ENCODE measurements around the gene MYH9.
A peak's percentile ranks its signal among the peaks of the same experiment; 100 is the strongest.

The MYH9 gene

DNA sequence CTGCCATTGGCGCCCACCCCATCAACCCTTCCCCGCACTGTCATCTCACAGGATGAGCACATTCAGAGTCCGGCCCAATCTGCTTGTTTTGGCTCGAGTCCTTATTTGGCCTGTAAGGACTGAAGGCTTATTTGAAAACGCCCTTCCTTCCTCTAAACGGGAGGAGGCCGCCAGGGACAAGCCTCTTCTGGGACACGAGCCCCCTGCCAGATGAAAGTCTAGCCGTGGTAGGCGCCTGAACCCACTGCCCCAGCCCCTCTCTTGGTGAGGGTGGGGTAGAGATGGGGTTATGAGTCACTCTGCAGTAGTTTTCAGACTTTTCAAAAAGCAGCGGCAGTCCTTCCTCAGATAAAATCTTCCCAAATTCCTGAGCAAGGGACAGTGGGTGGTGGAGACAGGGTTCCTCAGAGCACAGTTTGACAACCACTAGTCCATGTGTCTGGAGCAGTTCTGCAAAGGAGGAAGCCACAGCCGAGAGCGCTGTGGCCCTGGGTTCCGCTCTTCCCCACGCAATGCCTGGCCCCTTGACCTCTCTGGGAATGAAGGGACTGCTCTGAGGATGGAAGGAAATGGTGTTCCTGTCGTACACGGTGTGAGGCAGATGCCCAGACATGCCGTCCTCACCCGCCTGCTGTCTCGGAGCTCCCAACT lies 57.0 kb downstream of the MYH9 start:
- no peak for DNase-seq (ENCODE audit: low read depth)

DNA sequence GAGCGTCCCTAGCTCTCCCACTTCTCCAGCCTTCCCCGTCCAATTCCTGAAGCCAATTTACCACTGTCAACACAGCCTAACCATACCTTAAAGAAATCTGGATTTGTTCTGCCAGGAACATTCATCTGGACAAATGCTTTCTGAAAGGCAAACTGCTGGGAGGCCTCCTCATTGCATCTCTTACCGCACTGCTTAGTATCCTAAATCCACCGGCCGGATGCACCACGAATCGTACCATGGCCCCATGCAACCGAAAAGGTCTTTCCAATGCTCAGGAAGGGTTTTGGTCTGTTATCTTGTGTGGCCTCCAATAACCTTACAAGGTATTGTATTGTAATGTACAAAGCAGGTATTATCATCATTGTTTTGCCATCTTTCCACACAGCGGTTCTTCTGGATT lies 57.6 kb downstream of the MYH9 start:
- no peak for DNase-seq (ENCODE audit: low read depth)

DNA sequence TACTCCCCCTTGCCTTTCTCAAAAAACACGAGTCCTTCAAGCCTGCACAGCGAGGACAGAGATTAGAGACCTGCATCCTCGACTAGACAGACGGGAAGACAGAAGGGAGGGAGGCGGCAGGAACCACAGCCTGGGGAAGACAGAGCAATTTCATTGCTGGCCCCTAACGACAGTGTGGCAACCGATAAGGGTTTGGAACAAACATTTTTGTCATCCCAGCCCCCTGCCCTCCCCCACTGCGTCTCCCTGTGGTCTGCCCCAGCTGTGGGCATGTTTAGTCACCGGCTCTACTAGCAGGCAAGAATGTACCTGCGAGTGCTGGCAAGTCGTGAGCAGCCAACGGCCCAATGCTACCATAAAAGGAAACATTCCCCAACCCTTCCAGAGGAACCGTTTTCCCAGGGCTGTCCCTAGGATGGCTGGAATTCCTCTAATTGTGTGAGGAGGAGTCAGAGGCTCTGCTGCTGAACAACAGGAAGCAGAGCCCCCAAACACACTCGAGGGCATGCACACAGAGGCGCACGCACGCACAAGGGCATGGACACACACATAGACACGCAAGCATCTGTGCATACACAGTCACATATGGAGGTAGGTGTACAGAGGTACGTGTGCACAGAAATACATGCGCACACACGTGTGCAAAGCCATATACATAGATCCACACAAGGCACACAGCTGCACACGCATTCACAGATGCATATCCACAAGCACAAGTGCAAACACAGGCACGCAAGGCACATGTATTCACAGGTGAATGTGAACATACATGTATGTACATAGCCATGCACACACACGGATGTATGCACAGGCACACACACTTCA lies 58.3 kb downstream of the MYH9 start:
- peak; percentile 80 for DNase-seq (ENCODE audit: low read depth)

DNA sequence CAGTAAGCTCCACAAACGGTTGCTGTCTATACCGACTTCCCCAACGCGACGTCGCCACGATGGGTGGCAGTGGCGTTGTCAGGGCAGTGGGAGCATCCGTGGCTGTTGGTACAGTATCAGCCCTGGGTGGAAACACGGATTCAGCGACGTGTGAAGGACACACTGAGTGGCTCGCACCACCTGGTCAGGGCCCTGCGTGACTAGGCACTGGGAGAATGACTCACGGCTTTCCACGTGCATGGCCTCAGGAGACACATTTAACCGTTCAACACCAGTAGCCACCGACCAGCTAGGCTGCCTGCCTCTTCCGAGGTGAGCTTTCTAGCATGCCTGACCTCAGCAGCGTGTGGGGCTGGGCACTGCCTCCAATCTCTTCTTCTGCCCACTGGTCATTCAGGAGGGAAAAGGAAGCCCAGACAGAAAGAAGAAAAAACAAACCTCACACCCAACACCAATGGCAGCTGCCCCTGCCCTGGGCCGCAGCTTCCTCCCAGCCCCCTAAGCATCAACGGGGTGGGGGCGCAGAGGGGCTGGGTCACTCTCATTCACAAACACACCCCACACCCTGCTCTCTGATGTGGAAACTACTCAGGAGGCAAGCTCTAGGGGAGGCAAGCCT lies 59.0 kb downstream of the MYH9 start:
- peak; percentile 46 for DNase-seq (ENCODE audit: low read depth)

DNA sequence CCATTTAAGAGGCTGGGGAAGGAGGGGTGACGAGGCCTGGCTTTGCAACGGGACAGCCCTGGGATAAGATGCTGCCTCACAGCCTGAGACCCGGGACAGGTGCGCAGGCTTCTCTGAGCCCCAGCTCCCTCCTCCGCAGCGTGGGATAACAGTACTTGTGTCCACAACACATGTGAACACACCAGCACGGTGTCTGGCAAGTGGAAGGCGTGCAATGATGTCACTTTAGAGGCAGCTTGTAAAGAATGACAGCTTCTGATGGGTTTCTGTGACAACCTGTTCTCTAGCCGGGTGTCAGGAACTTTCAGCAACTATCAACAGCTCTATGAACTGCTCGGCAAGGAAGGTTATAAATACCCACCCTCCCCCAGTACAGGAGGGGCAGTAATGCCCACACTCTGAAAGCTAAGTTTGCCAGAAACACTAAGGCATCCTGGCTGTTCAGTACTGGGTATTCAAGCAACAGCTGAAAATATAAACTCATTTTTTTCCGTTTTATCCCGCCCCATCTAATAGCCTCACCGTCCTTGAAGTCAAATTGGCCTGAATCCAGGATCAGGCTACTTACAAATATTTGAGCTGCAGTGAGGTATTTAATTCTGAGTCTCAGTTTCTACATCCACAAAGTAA lies 59.7 kb downstream of the MYH9 start:
- DNase-seq (ENCODE audit: low read depth): no peak

DNA sequence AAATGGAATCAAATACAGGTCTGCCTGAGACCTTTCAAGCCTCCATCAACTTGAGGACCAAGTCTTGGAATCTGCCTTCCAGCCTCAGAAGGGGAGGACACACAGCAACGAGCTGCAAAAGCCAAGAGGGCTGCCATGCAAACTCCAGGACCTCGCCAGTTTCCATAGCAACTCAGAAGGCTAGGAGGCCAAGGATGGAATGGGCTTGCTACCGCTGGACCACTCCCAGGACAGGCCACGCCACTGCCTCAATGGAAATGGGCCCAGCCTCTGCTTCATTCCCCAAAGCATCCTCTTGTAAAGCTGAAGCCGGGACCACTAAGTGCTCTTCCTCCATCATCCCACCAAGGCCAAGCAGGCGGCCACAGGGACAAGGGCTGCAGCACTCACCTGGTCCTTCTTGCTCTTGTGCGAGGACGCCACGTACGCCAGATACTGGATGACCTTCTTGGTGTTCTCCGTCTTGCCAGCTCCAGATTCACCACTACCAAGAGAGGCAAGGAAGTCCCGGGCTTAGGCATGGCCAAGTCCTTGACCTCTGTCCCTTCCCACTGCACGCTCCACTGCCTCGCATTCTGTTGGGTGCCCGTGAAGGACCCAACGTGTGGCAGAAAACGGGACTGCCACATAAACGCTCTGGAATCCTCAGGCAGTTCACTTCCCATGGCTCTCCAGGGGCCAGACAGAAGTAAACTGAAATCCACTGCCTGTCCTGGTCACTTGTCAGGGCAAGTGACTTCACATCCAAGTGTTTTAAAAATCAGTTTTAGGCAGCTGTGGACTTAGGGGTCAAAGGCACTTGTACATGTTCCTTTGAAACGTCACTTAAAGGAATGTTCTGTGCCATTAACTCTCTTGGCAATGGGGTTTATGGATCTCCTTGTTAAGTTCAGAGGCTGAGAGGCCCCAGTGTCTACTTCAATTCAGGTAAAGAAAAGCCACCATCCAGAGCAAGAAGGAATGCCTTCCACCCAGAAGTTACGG lies 61.3 kb downstream of the MYH9 start:
- no peak for DNase-seq (ENCODE audit: low read depth)

DNA sequence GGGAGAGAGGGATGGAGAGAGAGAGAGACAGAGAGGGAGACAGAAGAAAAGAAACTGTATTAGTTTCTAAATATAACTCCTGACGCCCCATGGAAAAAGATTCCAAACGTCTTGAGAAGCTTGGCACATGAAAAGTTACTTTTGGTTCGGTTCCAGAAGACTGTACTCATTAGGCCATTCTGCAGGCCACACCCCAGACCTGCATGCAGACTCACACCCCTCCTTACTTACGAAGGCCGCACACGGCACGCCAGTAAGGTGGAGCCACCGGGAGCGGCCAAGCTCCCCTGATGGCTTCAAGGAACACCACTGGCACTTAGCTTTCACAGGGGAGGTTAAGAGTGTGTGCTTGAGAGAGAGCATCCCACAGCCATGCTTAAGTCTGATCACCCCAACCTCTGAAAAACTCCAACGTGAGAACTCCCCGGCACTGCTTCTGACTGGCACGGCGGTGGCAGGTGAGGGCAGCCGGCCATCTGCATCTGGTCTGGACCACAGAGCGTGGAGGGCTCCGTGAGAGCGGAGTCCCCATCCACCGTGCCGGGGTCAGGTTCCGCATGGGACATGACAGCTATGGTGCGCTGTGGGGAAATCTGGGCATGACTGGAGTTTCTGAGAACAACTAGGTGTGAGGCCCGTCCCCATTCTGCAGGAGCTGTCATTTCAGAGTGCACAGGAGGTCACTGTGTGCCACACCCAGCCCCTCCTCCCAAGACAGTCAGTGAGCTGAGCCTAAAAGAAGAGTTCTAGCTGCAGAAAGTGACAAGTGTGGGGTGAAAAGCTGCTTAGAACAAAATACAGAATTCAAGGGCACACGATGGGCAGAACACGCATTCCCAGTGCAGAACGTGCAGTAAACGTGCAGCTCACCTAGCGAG lies 62.4 kb downstream of the MYH9 start:
- no peak for DNase-seq (ENCODE audit: low read depth)

DNA sequence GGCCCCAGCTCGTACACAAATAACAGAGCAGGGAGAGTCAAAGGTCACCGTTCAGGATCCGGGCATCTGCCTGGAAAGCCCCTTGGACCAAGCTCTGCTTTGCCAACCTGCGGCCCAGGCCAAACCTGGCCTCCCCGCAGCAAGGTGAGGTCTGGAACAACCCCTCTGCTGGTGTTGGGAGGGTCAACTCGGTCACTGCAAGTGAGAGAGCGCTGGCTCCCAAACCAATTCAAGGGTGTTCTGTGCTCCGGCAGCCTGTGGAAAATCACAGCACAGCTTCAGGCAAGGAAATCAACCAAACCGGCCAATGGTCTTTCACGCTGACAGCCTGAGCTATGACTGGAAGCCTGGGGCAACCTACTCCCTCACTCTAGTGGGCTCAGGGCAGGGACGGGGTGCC lies 63.4 kb downstream of the MYH9 start:
- no peak for DNase-seq (ENCODE audit: low read depth)

DNA sequence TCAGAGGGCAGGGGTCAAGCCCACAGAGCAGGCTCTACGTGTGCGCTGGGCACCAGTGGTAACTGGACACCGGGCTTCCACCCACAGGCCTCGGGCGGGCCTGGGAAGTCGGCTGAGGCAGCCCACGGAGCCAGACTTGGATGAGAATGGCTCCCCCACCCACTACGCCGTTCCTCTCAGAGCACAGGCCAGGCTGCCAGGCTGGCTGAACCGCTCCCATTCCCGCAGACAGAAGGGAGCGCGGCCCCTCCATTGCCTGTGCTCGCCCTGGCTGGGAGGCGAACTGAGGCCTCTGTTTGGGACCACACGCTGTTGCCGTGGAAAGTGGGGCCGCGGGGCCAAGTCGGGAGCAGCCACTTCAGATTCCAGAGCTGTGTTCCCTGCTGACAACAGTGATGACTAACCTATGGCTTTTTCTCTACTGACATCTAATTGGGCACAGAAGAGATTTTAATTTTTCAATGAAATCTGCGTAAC lies 63.9 kb downstream of the MYH9 start:
- no peak for DNase-seq (ENCODE audit: low read depth)

DNA sequence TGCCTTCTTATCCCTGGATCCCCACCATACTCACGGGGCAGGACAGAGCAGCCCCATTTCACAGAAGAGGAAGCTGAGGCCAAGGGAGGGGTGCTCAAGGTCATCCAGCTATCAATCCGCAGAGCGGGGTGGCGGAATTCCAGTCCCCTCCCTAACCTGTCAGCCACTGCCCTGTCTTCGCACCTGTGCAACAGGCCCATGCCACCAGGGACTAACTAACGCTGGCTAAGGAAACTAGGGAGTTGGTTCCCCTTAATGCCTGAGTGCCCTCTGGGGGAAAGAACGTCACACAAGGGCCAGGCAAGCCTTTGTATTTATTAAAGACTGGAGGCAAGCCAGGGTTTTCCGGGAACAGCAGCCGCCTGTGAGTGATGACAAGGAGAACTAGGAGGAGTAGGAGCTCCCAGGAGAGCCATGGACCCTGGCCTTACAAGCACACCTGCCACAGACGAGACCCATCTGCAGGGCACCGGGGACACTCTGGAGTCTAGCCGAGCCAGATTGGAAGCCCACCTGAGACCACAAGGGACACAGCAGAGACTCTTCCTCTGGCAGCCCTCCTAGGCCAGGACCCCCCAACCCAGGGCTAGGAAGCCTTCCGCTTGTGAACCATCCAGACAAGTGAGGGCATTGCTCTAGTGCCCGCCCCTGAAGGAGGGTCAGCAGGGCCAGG lies 64.4 kb downstream of the MYH9 start:
- DNase-seq (ENCODE audit: low read depth): no peak

DNA sequence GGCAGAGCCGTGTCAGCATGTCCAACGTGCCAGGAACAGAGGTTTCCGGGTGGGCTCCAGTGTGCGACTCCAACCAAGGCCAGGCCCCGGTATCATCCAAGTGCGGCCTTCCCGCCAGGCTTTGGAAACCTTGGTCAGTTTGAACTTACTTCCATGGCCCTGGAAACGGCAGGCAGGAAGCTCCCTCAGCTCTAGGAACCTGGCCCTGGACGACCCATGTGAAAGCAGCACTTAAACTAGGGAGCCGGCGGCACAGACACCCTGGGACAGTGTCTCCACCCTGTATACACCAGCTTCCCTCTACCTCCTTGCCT lies 65.2 kb downstream of the MYH9 start:
- no peak for DNase-seq (ENCODE audit: low read depth)

DNA sequence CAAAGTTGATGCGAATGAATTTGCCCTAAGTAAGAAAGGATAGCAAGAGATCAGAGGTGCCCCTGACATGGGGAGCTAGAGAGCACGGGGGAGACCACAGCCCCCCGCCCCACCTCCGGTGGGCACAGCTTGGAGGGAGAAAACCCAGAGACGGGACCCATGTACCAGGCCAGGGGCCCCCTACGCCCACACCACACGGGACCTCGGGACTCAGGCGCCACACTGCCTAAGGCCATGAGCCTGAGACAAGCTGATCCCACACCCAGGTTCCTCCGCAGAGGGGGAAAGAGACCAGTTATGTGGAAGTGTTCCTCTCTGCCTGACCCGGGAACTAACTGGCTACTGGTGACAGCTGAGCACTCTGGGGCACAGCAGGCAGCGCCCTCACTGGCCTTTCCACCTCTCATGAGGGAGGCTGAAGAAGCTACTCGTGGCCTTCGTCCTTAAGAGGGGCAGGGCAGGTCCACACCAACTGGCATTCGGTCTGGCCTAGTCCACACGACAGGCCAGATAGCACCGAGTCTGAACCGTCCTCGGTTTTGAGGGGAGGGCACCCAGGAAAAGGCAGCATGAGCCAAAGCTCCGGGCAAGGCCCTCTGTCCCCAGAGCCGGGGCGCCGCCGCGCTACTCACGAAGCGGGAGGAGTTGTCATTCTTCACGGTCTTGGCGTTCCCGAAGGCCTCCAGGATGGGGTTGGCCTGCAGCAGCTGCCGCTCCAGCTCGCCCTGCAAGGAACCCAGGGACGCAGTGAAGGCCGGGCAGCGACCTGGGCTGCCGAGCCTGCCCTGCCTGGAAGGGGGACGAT lies 65.8 kb downstream of the MYH9 start:
- no peak for DNase-seq (ENCODE audit: low read depth)

DNA sequence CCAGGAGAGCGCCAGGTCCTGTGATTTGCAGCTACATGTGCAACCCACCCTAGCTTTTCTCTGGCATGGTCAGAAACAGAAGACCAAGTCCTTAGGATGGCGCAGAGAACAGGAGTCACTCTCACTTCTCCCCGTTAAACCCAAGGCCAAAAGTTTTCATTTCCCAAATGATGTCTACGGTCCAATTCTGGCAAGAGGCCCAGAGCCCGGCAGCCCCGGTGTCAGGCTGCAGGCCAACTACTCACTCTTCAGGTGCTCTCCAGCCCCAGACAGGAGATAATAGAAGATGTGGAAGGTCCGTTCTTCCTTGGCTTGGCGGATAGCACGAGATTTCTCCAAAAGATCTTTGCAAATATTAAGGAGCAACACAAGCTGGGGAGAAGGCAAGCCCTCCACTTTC lies 67.2 kb downstream of the MYH9 start:
- DNase-seq (ENCODE audit: low read depth): no peak

DNA sequence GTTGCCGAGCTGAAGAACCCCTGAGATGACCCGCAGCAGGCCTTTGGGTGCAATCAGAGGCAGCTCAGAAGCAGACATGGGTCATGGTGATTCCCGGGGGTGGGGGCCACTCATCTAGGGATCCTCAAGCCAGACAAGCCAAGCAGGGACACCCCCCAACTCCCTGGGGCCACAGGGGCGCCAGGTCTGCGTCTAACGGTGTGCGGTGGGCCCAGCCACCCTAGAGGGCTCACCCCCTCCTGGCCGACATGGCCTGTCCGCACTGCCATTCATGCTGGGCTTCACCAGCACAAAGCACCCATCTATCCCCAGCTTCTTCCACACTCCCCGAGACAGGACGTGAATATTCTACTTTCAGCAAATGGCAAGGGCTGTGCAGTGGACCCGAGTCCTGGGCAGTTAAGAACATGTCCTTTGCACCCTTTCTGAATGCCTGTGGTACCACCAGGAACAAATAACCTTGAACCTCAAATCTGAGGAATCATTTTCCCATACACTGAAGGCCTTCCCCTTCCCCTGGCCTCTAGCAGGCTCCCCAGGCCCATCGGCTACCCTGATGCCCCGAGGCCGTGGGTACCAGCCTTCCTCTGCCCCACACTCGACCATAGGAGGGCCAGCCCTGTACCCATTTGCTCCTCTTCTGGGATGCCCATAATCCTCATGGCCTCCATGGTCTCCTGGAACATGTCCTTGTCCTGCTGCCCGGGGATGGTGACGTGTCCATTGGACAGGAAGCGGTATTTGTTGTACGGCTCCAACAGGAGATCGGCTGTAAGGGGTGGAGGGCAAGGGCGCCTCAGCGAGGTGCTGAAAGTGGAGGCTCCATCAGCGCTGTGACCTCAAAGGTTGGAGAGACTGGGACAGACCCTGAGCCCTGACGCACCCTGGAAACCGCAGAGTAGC lies 67.9 kb downstream of the MYH9 start:
- DNase-seq (ENCODE audit: low read depth): no peak

DNA sequence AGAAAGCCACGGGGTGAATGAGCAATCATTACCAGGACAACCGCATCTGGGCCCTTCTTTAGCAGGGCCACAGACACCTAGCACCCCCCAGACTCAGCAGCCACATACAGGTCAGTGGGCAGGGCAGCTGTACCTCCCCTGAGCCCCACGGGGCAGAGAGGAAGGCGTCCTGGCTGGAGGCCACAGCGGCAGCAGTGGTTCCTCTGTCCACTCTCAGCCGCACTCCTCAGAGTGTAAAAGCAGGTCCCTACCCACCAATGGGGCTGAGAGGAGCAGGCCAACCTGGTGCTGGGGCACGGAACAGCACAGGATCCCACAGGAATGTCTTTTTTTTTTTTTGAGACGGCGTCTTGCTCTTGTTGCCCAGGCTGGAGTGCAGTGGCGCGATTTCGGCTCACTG lies 69.3 kb downstream of the MYH9 start:
- no peak for DNase-seq (ENCODE audit: low read depth)

DNA sequence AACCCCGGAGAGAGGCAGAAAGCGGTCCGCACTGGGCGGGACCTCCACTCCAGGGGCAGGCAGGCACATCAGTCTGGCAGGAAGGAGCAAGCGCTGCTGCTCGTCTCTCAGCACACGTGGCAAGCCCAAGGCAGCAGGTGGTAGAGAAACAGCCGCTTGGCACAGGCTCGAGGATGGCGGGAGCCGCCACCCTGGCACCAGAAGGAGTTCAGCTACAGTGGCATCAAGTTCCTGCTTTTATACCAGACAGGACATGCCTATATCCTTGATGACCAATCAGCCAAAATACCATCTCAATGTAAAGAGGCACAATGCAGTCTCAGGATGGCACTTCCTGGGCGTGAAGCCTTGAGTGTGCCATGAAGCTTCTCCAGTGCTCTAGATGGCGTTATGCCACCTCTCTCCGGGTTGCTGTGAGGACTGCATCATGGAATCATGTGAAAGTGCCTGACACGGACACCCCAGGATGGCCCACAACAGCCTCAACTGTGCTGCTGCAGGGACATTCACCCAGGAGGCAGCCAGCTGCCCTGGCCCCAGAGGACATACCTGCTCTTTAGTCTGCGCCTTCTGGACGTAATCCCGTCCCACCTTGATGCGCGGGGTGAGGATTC lies 70.0 kb downstream of the MYH9 start:
- DNase-seq (ENCODE audit: low read depth): no peak

DNA sequence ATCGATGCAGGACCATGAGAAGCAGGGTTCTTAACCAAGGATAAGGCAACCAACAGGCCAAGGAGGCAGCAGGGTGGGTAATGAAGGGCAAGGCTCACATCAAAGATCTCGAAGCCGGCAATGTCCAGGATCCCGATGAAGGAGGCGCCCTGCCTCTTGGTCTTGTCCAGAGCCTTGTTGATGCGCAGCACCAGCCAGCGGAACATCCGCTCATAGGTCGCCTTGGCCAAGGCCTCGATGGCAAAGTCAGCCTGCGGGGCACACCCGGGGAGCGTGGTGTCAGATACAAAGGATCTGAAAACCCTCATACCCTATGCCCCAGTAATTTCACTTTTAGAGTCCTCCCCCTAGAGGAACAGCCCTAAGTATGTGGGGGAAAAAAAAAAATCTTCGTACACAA lies 71.3 kb downstream of the MYH9 start:
- no peak for DNase-seq (ENCODE audit: low read depth)

DNA sequence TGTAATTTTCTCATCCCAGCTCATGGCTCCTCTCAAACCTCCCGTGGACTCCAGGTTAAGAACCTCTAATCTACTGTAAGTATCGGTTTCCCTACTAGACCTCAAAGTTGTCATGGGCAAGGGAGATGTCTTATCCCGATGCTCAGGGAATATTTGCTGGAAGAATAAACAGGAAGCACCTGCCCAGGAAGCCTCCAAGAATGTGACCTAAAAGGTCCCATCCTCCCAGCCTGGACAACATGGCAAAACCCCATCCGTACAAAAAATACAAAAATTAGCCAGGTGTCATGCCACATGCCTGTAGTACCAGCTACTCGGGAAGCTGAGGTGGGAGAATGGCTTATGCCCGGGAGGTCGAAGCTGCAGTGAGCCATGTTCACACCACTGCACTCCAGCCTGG lies 72.4 kb downstream of the MYH9 start:
- no peak for DNase-seq (ENCODE audit: low read depth)
